ENCODE data around the gene BET1.

DNA sequence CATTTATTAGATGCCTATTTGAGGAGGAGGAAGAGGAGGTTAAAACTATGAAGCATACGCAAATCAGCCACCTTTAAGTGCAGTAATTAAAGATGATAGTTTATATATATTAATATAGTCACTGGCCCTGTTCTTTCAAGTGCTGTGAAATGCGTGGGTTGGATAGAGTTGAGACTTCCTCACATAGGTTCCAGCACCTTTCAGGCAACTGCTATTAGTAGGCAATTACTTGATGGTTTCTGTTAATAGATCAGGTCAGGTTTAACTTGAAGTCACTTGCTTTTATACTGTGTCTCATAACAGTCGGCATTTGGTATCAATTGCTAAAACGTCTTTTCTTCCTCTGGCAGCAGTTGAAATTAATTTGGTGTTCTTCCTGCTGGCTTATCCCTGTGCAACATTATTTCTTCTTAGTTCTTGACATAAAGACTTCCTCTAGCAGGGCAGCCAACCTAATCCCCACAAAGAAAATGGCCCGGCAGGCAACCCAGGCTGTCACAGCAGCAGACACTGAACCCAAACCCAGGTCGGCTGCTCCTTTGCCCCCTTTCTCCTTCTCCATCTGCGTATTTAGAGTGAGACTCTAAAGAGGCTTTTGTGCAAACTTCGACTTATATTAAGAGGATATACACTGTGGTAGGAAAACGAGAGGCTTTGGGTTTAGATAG is 35.3 kb upstream of the BET1 start:
- TF ChIP-seq EZH2phosphoT487 (IDR thresholded peaks at IDR 0.05) = no peak
- TF ChIP-seq EZH2 (IDR thresholded peaks at IDR 0.05) = no peak
- TF ChIP-seq, protein P1, sequence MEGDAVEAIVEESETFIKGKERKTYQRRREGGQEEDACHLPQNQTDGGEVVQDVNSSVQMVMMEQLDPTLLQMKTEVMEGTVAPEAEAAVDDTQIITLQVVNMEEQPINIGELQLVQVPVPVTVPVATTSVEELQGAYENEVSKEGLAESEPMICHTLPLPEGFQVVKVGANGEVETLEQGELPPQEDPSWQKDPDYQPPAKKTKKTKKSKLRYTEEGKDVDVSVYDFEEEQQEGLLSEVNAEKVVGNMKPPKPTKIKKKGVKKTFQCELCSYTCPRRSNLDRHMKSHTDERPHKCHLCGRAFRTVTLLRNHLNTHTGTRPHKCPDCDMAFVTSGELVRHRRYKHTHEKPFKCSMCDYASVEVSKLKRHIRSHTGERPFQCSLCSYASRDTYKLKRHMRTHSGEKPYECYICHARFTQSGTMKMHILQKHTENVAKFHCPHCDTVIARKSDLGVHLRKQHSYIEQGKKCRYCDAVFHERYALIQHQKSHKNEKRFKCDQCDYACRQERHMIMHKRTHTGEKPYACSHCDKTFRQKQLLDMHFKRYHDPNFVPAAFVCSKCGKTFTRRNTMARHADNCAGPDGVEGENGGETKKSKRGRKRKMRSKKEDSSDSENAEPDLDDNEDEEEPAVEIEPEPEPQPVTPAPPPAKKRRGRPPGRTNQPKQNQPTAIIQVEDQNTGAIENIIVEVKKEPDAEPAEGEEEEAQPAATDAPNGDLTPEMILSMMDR (IDR thresholded peaks at IDR 0.05) = no peak
